ENCODE measurements around the gene MYO1D.
"Not testable (repeated sequence)": the region's sequence is repeated elsewhere in the genome, so short reads cannot be mapped to it uniquely, and the experiment has no call there.

Gene MYO1D

DNA sequence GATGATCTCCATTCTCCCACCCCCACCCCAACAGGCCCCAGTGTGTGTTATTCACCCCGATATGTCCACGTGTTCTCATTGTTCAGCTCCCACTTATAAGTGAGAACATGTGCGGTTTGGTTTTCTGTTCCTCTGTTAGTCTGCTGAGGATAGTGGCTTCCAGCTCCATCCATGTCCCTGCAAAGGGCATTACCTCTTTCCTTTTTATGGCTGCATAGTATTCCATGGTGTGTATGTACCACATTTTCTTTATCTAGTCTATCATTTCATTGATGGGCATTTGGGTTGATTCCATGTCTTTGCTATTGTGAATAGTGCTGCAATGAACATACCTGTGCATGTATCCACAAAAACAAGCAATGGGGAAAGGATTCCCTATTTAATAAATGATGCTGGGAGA is 162.7 kb downstream of the MYO1D start:
- not testable (repeated sequence) for H3K4me3 ChIP-seq

DNA sequence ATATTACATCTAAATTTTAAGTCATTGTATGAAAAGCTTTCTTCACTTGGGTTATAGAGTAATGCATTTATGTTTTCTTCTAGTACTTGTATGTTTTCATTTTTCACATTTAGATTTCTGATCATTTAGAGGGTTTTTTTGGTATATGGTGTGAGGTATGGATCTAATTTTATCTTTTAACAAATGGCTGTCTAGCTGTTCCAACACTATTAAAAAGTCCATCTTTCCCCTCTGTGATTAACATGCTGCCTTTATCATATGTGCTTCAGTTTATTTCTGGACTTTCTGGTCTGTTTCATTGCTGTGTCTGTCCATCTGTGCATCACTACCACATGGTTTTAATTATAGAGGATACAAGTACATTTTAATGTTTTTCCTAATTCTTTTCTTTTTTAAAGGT is 163.8 kb downstream of the MYO1D start:
- no peak overlapping the region for H3K27ac ChIP-seq
- H3K4me3 ChIP-seq: no peak overlapping the region

More for the DNA sequence above, 162.7 kb downstream of the MYO1D start:
- not testable (repeated sequence) for H3K27ac ChIP-seq

DNA sequence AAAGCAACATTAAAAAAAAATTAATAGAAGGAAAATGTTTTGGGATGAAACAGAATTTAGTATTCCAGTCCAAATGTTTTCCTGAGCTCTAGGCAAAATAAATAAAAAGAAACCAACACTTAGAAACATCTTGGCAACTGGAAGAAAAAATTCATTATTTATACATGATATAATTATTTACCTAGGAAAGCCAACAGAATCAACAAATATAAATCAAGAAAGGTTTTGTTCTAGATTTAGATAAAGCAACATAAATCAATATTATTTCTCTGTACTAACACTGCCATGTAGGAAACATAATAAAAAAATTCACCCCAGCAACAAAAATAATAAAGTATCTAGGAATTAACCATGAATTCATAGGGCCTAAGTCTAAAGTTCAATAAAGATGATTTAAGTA is 167.4 kb downstream of the MYO1D start:
- Histone ChIP-seq H3K27ac (no peak overlapping the region), H3K4me3 (no peak overlapping the region)

DNA sequence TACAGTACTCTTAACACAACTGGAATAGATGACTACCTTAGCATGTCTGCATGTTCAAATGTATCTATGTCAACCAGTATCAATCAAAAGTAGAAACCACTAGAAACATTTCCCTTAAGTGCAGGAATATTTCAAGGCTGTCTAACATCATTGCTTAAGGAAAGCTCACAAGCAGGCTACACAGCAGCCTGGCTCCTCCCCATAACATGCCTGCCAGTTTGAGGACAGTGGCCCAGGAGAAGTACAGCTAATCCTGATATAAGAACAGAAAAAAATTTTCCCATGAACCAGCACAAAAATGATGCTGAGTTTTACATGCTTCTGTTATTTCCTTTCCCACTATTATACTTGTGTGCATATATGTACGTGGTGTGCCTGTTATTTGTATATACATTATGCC is 175.1 kb downstream of the MYO1D start:
- H3K27ac ChIP-seq: no peak overlapping the region
- no peak overlapping the region for H3K4me3 ChIP-seq

DNA sequence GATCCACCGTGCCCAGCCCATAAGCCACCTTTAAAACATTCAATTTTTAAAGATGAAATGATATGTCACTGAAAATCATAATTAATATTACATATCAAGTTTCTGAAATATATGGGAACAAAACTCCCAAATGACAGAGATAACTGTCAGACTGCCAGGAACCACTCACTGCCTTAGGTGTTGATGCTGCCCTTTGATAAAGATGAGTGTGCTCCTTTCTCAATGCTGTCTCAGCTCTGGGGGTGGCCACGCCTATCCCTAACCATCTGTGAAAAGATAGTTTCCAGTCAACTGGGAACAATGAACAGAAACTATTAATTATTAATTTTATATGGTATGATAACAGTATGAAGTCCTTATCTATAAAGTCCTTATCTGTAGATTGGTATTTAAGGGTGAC is 177.7 kb downstream of the MYO1D start:
- H3K27ac ChIP-seq: no peak overlapping the region
- H3K4me3 ChIP-seq: no peak overlapping the region

DNA sequence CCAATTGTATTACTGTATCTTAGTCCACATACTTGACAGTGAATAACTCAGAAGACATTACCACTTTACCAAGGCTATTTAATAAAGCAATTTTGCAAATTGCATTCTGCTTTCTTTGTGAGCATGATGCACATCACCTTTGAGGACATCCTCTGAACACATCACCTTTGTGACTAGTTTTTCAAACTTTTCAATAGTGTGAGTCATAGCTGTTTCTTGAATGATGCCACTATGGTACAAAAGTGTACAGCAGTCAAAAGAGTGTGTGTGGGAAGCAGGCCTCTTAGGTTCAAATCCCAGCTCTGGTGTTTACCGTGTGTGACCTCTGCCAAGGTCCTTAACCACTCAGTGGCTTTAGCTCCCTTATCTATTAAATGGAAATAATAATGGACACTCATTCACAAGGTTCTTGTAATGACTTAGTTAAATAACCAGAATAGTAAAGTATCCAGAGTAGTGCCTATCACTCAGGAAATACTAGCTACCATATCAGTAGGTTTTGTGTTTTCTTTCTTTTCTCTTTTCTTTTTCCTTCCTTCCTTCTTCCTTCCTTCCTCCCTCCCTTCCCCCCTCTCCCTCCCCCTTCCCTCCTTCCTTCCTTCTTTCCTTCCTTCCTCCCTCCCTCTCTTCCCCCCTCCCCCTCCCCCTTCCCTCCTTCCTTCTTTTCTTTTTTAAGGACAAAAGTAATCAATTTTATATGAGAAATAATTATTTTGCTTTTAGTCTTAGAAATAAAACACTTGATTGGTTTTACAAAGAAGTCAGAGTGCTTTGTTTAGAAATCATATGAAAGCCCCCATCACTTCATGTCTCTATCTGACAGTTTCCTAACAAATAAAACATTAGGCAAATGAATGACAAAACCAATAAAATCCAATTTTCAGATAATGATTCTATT is 178.9 kb downstream of the MYO1D start:
- no peak overlapping the region for H3K27ac ChIP-seq
- H3K4me3 ChIP-seq: no peak overlapping the region

DNA sequence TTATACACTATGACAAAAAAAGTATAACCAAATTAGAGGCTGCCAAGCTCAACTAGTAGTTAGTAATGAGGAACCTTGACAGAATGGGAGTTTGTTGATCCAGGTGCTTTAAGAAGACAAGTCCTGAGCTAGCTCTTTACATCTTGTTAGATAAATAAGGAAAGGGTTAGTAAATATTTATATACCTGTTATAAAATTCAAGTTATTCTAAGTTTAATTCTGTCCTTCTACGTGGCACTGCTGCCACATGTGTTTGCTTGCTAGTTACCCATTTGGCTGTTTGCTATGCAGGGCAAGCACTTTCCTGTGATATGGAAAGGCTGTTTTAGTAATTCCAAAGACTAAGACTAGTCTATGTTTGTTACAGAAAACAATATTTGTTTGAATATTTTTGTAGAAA is 180.5 kb downstream of the MYO1D start:
- Histone ChIP-seq H3K27ac (no peak overlapping the region), H3K4me3 (no peak overlapping the region)

DNA sequence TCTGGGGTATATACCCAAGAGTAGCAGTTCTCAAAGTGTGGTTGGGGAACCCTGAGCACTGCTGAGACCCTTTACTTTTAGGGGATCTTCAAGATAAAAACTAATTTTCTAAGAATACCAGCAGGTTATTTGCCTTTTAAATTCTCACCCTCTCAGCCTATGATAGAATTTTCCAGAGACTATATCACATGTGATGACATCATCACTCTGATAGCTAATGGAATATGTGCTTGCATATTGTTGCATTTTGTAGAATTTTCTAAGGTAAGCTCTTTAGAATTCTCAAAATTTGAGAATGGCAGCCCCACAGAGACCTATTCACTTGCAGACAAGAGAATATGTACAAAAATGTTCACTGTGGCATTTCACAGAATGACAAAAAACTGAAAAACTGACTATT is 181.1 kb downstream of the MYO1D start:
- no peak overlapping the region for H3K4me3 ChIP-seq
- H3K27ac ChIP-seq: no peak overlapping the region

DNA sequence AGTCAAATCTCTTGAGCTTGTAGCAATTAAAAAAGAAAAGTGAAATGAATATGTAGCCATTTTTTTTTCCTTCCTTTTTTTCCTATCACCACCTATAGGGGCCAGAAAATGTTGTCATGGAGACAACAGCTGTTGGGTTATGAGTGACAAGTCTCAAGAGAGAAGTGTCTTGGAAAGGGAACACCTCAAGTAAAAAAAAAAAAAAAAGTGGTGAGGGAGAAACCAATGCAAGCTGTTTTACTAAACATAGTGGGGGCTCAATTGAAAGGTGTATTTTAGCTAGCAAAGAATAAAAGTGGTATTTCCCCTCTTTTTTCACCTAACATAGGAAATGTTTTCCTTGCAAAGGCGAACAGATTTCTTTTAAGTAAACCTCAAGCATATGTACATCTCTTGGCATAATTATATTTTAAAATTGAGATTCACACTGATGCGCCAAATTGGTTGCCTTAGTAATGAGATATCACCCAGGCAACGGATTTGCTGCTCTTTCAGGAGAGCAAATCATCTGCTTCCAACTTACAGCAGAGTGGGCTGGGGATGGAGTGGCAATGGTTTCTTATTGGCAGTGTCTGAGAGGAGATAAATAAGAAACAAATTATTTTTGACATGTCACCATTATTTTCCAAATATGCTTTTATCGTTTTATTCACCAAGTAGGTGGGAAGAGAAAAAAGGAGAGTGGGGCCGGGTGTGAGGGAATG is 183.6 kb downstream of the MYO1D start:
- Histone ChIP-seq H3K4me3 (no peak overlapping the region), H3K27ac (no peak overlapping the region)

DNA sequence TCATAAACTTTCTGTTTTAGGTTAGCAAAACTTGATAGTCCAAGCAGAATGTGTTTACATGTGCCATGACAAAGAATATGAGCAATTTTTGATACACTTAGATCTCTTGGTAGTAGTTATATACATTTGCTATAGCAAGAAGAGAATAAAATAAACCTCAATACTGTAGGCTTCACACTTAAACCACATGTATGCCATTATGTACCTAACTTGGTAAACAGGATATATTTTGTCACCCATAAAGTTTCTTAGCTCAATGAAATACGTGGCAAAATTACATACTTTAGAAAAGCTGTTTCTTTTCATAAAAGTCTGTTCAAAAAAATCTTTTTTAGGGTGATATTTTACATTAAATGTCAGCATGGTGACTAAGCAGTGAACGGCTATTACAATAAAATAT is 184.7 kb downstream of the MYO1D start:
- Histone ChIP-seq H3K27ac (no peak overlapping the region), H3K4me3 (no peak overlapping the region)

DNA sequence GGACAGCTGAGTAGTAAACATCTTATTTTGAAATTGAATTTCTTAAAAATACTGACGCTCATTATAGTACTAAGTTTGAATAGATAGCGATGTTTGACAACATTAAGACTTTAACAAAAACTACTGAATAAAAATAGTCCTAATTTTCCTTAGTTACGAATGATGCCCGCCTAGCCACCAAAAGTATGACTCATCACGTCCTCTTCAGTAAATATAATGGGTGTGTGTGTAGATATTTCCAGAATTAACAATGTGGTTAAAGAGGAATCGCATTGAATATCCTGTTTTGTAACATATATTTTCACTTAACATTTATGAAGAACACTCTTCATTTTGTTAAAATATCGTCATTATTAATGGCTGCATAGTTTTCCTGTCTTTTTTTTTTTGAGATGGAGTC is 187.6 kb downstream of the MYO1D start:
- H3K4me3 ChIP-seq: no peak overlapping the region
- H3K27ac ChIP-seq: no peak overlapping the region

DNA sequence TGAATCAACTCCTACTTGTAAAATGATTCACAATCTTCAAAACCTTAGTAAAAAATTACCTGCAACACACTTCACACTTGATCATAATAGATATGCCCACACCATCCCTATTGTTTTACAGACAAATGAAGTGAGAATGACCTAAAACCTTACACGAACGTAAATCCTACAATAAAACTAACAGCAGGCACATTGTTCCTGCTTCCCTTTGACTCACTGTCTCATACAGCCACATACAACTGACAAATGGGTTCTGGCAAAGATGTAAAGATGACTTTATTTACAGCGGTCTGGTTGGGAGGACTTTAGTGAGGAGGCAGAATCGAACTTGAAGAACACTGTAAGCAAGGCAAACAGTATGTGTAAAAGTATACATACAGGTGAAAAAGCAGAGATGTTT is 188.7 kb downstream of the MYO1D start:
- Histone ChIP-seq H3K27ac (no peak overlapping the region), H3K4me3 (no peak overlapping the region)

DNA sequence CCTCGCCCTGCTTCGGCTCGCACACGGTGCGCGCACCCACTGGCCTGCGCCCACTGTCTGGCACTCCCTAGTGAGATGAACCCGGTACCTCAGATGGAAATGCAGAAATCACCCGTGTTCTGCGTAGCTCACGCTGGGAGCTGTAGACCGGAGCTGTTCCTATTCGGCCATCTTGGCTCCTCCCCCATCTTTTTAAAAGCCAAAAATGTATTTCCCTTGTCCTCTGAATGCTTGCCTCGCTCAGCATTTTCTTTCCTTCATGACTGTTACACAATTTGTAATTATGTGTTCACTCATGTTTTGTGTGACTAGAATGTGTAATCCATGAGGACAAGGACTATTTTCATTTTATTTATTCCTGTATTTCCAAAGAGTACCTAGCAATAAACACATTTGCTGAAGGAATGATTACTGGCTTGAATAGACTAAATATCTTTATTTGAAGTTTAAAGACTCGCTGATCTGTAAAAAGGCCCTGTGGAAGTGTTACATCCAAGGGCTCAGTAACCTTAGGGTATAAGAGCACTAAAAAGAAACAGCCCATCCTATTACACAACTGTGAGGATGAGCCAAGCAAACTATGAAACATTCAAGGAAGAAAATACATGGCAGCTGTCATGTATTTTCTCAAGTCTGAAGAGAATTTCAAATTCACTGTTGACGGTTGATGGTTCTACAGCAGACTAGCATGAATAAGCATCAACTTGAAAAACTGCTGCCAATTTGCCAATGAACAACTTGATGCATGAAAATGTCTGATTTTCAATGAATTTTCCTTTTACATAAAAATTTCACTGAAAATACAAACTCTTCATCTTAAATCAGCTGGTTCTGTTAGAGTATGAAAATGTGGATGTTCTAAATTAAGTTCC is 192.6 kb downstream of the MYO1D start:
- Histone ChIP-seq H3K27ac (peak overlapping the region in 7 of 21 experiments; percentile 10 to 68 (median 49)), H3K4me3 (peak overlapping the region in 4 of 7 experiments; percentile 11 to 24 (median 16))

DNA sequence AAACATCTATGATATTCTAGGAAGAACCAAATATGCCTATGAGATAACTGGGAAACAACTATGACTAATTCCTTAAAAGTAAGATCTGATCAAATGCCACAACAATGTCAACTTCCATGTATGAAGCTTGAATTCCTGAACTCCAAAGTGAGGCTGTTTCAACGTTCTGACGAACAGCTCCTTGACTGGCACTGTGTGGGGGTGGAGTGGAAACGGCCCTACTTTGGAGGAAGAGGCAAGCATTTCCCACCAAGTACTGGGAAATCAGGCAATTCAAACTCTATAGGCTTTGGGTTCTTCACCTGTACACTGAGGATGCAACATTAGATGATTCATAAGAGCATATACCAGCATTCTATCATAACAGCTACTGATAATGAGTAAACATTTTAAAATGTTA is 203.0 kb downstream of the MYO1D start:
- Histone ChIP-seq H3K4me3 (no peak overlapping the region), H3K27ac (no peak overlapping the region)

DNA sequence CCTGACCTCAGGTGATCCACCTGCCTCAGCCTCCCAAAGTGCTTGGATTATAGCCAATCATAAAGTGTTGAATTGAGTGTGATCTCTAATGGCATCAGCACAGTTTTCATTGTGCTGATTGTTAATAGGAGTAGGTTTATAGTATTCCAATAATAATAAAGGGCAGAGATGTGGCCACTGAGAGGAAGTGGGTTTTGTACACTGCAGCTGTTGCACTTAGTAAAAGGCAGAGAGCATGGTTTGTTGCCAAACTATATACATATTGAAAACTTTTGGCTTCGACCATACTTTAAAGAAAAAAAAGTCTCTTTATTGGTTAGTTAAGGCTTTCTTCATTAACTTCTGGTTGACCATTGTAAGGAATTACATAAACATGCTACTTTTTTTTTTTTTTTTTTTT is 204.2 kb downstream of the MYO1D start:
- Histone ChIP-seq H3K27ac (no peak overlapping the region), H3K4me3 (no peak overlapping the region)

DNA sequence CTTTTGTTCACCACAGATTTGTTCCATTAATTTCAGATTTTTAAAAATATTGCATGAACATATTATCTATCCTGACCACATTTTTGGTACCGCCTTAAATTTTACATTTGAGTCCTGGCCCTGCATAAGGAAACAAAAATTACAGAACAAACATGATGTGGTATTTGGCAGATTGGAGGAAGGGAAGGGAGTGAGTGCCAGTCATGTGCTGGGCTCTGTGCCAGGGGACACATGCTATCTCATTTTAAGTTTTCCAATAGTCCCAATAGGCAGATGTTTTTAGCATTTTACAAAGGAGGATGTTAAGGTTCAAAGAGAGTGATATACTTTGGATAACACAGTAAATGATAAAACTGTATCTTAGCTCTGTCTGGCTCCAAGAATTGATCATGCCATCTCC is 205.0 kb downstream of the MYO1D start:
- Histone ChIP-seq H3K4me3 (no peak overlapping the region), H3K27ac (no peak overlapping the region)

DNA sequence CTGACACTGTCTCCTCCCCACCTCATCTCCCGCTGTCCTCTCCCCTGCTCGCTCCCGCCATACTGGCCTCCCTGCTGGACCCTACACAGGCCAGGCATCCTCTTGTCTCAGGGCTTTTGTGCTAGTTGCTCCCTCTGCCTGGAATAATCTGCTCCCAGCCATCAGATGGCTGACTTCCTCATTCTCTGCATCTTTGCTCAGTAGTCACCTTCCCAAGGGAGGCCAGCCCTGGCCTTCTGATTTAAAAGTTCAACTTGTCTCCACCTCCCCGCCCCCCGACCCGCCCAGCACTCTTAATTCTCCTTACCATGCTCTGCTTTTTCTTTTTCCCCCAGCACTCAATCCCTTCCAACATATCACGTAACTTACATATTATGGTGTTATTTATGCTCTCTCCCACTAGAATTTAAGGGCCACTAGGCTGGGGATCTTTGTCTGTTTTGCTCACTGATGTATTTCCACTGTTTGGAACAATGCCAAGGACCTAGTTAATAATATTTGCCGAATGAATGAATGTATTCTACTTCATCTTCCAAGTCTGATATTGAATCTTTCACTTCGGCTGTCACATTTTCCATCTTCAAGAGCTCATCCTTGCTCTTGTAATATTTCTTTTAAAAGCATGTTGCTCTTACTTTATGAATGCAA is 211.9 kb downstream of the MYO1D start:
- Histone ChIP-seq H3K4me3 (no peak overlapping the region), H3K27ac (peak overlapping the region in 1 of 21 experiments; percentile 31)

DNA sequence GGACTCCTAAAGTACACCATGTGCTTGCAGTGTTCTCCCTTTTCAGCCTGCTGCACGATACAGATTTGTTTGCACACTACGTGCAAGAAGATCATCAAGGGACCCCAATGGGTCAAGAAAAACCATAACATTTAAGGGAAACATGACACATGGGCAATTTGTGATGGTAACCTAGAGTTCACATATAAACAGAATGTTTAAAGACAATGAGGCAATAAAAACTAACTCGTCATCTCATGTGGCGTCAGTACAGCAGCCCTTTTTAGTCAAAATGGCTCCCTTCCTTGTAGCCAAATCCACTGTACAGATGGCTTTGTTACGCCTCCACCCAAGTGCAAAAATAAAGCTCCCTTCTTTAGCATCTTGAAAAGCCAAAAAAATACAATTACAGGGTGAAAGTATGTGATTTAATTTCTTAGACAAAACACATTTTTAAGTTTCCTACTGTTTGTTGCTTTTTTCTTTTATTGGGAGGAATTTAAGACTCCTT is 216.4 kb downstream of the MYO1D start:
- Histone ChIP-seq H3K4me3 (no peak overlapping the region), H3K27ac (no peak overlapping the region)

DNA sequence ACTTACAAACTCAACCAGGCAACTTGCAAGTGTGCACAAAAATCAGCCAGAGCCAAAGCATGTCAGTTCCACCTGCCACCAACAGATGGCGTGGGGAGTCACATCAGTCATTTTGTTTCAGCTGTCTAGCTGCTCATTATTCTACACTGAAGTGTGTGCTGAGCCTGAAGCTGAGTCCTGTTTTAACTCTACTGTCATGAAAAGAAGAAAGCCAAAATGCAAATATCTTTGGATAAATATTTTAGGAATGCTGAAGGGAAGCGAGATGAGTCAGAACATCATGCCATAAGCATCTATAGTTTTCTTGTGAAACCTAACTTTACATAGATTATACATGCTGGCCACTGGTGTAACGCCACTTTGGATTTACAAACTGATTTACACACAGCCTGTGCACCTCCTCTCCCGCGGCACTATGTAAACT is 217.5 kb downstream of the MYO1D start:
- Histone ChIP-seq H3K27ac (no peak overlapping the region), H3K4me3 (no peak overlapping the region)
